Upper lobe of left lung (tissue), 6 donors: ENCODE measurements around the gene ATP6V1G3. TPM values are rescaled to one million over a fixed set of nuclear protein-coding genes. Genes with fewer than 3 reads are reported as not detected.
"Not testable (repeated sequence)": the region's sequence is repeated elsewhere in the genome, so short reads cannot be mapped to it uniquely, and the experiment has no call there.

Experiments used
- ATAC-seq, 2 donors: fragments of 200-7000 bp; cut with Tn5 transposase; one replicate each; pipeline ENCODE4 v1.9.1; 2022; ENCODE audit warnings: mild to moderate bottlenecking in 2 of 2, moderate library complexity in 2 of 2; ENCODE audit not compliant: low FRiP score in 2 of 2
- DNase-seq, 2 donors: peaks; one replicate each; pipeline ENCODE4 v3.0.0-alpha.2; 2019 to 2020
- H3K27ac ChIP-seq, 4 donors: fragments of 200-600 bp; sonication (generic); one replicate each; pipeline ENCODE4 v1.5.1; 2016 to 2019
- H3K27me3 ChIP-seq, 4 donors: fragments of 200-600 bp; sonication (generic); one replicate each; pipeline ENCODE4 v1.5.1; 2017 to 2019
- H3K36me3 ChIP-seq, 4 donors: fragments of 200-600 bp; sonication (generic); one replicate each; pipeline ENCODE4 v1.5.1; 2016 to 2019
- H3K4me1 ChIP-seq, 4 donors: fragments of 200-600 bp; sonication (generic); one replicate each; pipeline ENCODE4 v1.5.1; 2018 to 2019
- H3K4me3 ChIP-seq, 4 donors: fragments of 200-600 bp; sonication (generic); one replicate each; pipeline ENCODE4 v1.5.1; 2017 to 2019; ENCODE audit warnings: mild to moderate bottlenecking in 2 of 4, moderate library complexity in 1 of 4
- H3K9me3 ChIP-seq, 4 donors: fragments of 200-600 bp; sonication (generic); one replicate each; pipeline ENCODE4 v1.5.1; 2018 to 2019
- CTCF ChIP-seq, 6 experiments: fragments of 450-650 bp in 4 of 6; fragments of 200-600 bp in 2 of 6; sonication (generic) in 2 of 6; IDR thresholded peaks; one replicate each; pipeline ENCODE4 v1.5.1; 2016 to 2019; ENCODE audit warnings: antibody characterized with exemption in 6 of 6
- EP300 ChIP-seq, 4 donors: sonication (generic); formaldehyde crosslinking; IDR thresholded peaks; one replicate each; pipeline ENCODE4 v1.5.1; 2017; ENCODE audit warnings: antibody characterized with exemption in 4 of 4, control low read depth in 2 of 4
- POLR2A ChIP-seq, 4 donors: fragments of 450-650 bp; IDR thresholded peaks; one replicate each; pipeline ENCODE4 v1.5.1; 2016 to 2017; ENCODE audit warnings: antibody characterized with exemption in 4 of 4, mild to moderate bottlenecking in 2 of 4
- POLR2AphosphoS5 ChIP-seq, 2 donors: sonication (generic); formaldehyde crosslinking; IDR thresholded peaks; one replicate each; pipeline ENCODE4 v1.5.1; 2017; ENCODE audit warnings: antibody characterized with exemption in 2 of 2
- WGBS, 2 donors: methylation state at CpG; one replicate each; pipeline ENCODE4 v1.1.5; 2017 to 2018; 5-methylcytosine and 5-hydroxymethylcytosine counted together
- total RNA-seq, 6 donors: library from RNA; depleted of rRNA in 4 of 6; stranded (reverse); fragments of >200 nt in 4 of 6; gene quantifications; one replicate each; pipeline versions ENCODE4 v1.1.0 to v1.2.1, GENCODE V29; 2016 to 2021
- donor health status: DM: no; HTN: no; CAD: no; lungs with moderate emphysema.
- donor health status: DM: no; HTN: yes; CAD: no; lungs with severe emphysema.

ATP6V1G3 gene
- total RNA-seq, 6 donors from 2014 or later = not detected

- no peak overlapping the region for H3K27ac ChIP-seq
- H3K27me3 ChIP-seq = no peaks in the 10 kb centered on the region
- WGBS, 2 donors = 41 to 45% methylated on average over 2 of the region's 2 CpGs
- ATAC-seq (no peak), DNase-seq (no peak)
- H3K9me3 ChIP-seq = no peaks in the 10 kb centered on the region
- no peak for TF ChIP-seq POLR2A (IDR thresholded peaks at IDR 0.05)
- no peak for TF ChIP-seq CTCF (IDR thresholded peaks at IDR 0.05)
- TF ChIP-seq EP300 (IDR thresholded peaks at IDR 0.05) = no peak
- TF ChIP-seq POLR2AphosphoS5 (IDR thresholded peaks at IDR 0.05) = no peak
- no peaks in the 10 kb centered on the region for H3K36me3 ChIP-seq
- H3K4me1 ChIP-seq = peaks cover 0 to 5% (median 0%) of the 10 kb centered on the region in 4 donors
- H3K4me3 ChIP-seq = no peak overlapping the region
Measured at GRCh38 chr1:198529414-198529813, 11.1 kb downstream of the ATP6V1G3 start.

DNA sequence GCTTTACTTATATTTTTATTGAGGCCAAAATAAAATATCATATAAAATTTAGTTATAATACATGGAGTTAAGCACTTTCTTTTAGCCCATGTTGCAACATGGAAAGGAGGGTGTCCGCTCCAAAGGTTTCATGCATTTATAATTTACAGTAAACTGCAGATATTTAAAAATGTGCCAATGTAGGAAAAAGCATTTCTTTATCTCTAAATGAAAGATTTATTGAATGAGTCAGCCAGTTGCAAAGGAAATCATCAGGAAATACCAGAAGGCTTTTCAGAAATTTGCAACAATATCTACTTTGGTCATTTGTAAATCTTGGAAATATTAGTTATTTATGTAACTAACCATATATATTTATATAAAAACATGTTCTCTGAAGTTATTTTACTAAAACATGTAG is 12.1 kb downstream of the ATP6V1G3 start:
- 42 to 59% methylated on average over 1 of the region's 1 CpG for WGBS, 2 donors
- Histone ChIP-seq H3K4me1 (peaks cover 0 to 5% (median 0%) of the 10 kb centered on the region in 4 donors), H3K9me3 (no peaks in the 10 kb centered on the region), H3K27ac (no peak overlapping the region), H3K36me3 (no peaks in the 10 kb centered on the region), H3K4me3 (no peak overlapping the region), H3K27me3 (no peaks in the 10 kb centered on the region)
- DNase-seq (no peak), ATAC-seq (no peak)
- TF ChIP-seq CTCF (IDR thresholded peaks at IDR 0.05) (no peak), EP300 (IDR thresholded peaks at IDR 0.05) (no peak), POLR2A (IDR thresholded peaks at IDR 0.05) (no peak), POLR2AphosphoS5 (IDR thresholded peaks at IDR 0.05) (no peak)

DNA sequence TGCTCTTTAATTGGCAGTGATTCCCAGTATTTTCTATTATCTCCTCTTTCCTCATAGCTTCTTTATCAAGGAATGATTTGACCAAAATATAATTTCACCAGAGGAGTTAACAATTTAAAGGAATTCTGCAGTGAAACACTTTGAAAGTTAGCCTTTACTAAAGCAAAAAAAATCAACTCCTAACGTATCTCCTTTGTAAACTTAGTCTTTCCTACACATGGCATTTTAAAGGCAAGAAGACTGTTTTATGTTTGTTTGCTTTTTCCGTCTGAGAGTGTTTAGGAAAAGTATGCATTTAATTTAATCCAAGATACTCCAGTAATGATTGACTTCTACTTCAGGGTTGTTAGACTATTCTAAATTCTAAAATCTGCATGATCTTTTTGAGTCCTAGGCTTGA is 15.9 kb downstream of the ATP6V1G3 start:
- peaks cover 0 to 4% (median 2%) of the 10 kb centered on the region in 4 donors for H3K4me1 ChIP-seq
- WGBS, 2 donors = 58 to 65% methylated on average over 2 of the region's 2 CpGs
- H3K9me3 ChIP-seq = no peaks in the 10 kb centered on the region
- DNase-seq (no peak), ATAC-seq (no peak)
- H3K27ac ChIP-seq = no peak overlapping the region
- H3K27me3 ChIP-seq = no peaks in the 10 kb centered on the region
- no peaks in the 10 kb centered on the region for H3K36me3 ChIP-seq
- TF ChIP-seq POLR2A (IDR thresholded peaks at IDR 0.05) = no peak
- no peak for TF ChIP-seq CTCF (IDR thresholded peaks at IDR 0.05)
- TF ChIP-seq EP300 (IDR thresholded peaks at IDR 0.05) = no peak
- no peak for TF ChIP-seq POLR2AphosphoS5 (IDR thresholded peaks at IDR 0.05)
- H3K4me3 ChIP-seq = no peak overlapping the region

DNA sequence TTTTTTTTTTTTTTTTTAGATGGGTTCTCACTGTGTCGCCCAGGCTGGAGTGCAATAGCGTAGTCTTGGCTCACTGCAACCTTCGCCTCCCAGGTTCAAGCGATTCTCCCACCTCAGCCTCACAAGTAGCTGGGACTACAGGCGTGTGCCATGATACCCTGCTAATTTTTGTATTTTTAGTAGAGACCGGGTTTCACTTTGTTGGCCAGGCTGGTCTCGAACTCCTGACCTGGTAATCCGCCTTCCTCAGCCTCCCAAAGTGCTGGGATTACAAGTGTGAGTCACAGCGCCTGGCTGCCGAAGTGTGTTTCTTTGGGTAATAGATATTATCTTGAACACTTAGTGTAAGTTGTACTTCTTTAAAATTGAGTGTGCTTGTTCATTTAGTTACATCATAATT is 16.4 kb downstream of the ATP6V1G3 start:
- H3K4me1 ChIP-seq, H3K9me3 ChIP-seq, H3K4me3 ChIP-seq, H3K36me3 ChIP-seq, H3K27me3 ChIP-seq, H3K27ac ChIP-seq, ATAC-seq, DNase-seq: not testable (repeated sequence)
- 74 to 81% methylated on average over 10 of the region's 10 CpGs for WGBS, 2 donors

GRCh38 chr1:198523182-198523950 is 17.1 kb downstream of the ATP6V1G3 start:
- WGBS, 2 donors = 40 to 47% methylated on average over 2 of the region's 2 CpGs
- Histone ChIP-seq H3K4me1 (peaks cover 0 to 3% (median 0%) of the 10 kb centered on the region in 4 donors), H3K36me3 (no peaks in the 10 kb centered on the region), H3K9me3 (no peaks in the 10 kb centered on the region), H3K27ac (no peak overlapping the region), H3K4me3 (no peak overlapping the region), H3K27me3 (no peaks in the 10 kb centered on the region)
- ATAC-seq (no peak), DNase-seq (no peak)
- TF ChIP-seq POLR2A (IDR thresholded peaks at IDR 0.05) (no peak), CTCF (IDR thresholded peaks at IDR 0.05) (no peak), POLR2AphosphoS5 (IDR thresholded peaks at IDR 0.05) (no peak), EP300 (IDR thresholded peaks at IDR 0.05) (no peak)
